Kidney (tissue), 14 donors: ENCODE results near the gene CAMTA1. TPM values are rescaled to one million over a fixed set of nuclear protein-coding genes. Genes with fewer than 3 reads are reported as not detected.

Experiments
- DNase-seq, 5 donors: peaks; one replicate each; pipeline ENCODE4 v3.0.0-alpha.2; 2013 to 2020
- FAIRE-seq: peaks from 2 replicates; lab custom pipeline; 2012; peaks lifted over from hg19 to GRCh38; lab: Jason Lieb, UNC
- H3K27ac ChIP-seq, 2 donors: one replicate each; pipeline ENCODE4 v1.7.0; 2013; ENCODE audit warnings: low read depth in 2 of 2, low read length in 2 of 2, inconsistent platforms in 1 of 2
- H3K27me3 ChIP-seq: one replicate; pipeline ENCODE4 v1.7.1; 2013; ENCODE audit warnings: low read length, inconsistent platforms; ENCODE audit not compliant: control insufficient read depth, insufficient read depth
- H3K36me3 ChIP-seq, 3 donors: one replicate each; pipeline versions ENCODE4 v1.7.0 to v1.7.1; 2013; ENCODE audit warnings: low read length in 3 of 3, control low read depth in 1 of 3, inconsistent platforms in 1 of 3; ENCODE audit not compliant: insufficient read depth in 3 of 3, control insufficient read depth in 2 of 3
- H3K4me1 ChIP-seq, 3 donors: one replicate each; pipeline versions ENCODE4 v1.7.0 to v1.7.1; 2013; ENCODE audit warnings: low read length in 3 of 3, inconsistent platforms in 1 of 3, low read depth in 1 of 3; ENCODE audit not compliant: control insufficient read depth in 2 of 3, insufficient read depth in 2 of 3
- H3K4me3 ChIP-seq, 3 donors: one replicate each; pipeline versions ENCODE4 v1.7.0 to v1.8.1; 2013; ENCODE audit warnings: low read length in 3 of 3, control low read depth in 1 of 3, inconsistent platforms in 1 of 3
- H3K9ac ChIP-seq, 3 donors: one replicate each; pipeline versions ENCODE4 v1.7.0 to v1.7.1; 2013; ENCODE audit warnings: low read length in 3 of 3, control low read depth in 1 of 3, inconsistent platforms in 1 of 3
- H3K9me3 ChIP-seq, 3 donors: one replicate each; pipeline versions ENCODE4 v1.7.0 to v1.7.1; 2013; ENCODE audit warnings: low read length in 3 of 3, control low read depth in 1 of 3, inconsistent platforms in 1 of 3; ENCODE audit not compliant: control insufficient read depth in 2 of 3, insufficient read depth in 1 of 3
- intact Hi-C: fragments of 100-400 bp; cut with DNase I; formaldehyde crosslinking; loops from one replicate; pipeline ENCODE4 v1.11.1; 2022
- polyA plus RNA-seq: library from polyadenylated mRNA; stranded (reverse); fragments of 350-450 nt; fragmentation: Illumina TruSeq; extraction: RNeasy Lipid Tissue Mini Kit (QIAGEN cat#74804); gene quantifications from one replicate; pipeline ENCODE4 v1.2.3, GENCODE V29; 2014; ENCODE audit warnings: low read depth, low replicate concordance; ENCODE audit not compliant: insufficient read depth
- total RNA-seq: library from RNA; stranded (reverse); fragmentation: NEBNext Ultra II Directional; extraction: Animal tissue kit (Norgen Biotek cat#: 25700); gene quantifications from one replicate; pipeline ENCODE4 v1.2.1, GENCODE V29; 2021
- TF ChIP-seq, protein P1 (sequence below): IDR thresholded peaks from 3 replicates; pipeline ENCODE4 v1.5.1; 2012; ENCODE audit warnings: mild to moderate bottlenecking, moderate library complexity, borderline replicate concordance; ENCODE audit not compliant: insufficient read depth; ENCODE audit errors: extremely low read depth
- donor health status: control.
- donor health status: control.
- donor health status: control.
- donor health status: control.
- donor health status: control.
- donor health status: DM: yes; HTN: yes; CAD: no.
- donor health status: Normal renal cell carcinoma (clear cell type).

CAMTA1 gene
- total and polyA plus RNA-seq, 2 donors from 2014 or later, result 79.0 to 170 TPM

DNA sequence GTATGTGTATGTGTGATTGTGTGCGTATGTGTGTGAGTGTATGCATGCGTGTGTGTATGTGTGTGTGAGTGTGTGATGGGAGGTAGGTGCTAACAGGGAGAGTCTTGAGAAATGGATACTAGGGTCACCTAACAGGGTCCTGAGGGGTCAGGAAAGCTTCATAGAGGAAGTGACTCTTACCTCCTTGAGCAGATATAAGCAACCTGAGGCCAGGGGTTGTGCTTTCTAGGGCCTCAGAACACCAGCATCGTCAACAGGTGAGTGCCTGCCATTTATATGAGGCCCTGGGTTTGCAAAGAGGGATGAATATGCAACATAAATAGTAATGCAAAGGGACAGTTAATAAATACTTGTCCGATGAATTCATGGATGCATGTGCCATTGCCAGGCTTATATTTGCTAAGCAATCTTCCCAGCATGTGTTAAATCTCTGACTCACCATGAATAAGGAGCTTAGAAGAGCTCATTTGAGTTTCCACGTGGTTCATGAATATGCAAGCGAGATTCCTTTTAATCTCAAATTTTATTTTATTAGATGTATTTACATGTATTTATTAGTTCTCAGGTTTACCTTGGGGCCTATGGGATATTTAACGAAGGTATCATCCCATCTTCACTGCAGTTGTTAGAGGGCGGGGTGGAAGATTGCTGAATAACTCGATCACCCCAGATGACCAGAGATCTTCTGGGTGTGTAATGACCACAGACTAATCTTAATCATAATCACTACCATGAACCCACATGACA is 438.3 kb downstream of the CAMTA1 start:
- TF ChIP-seq, protein P1, sequence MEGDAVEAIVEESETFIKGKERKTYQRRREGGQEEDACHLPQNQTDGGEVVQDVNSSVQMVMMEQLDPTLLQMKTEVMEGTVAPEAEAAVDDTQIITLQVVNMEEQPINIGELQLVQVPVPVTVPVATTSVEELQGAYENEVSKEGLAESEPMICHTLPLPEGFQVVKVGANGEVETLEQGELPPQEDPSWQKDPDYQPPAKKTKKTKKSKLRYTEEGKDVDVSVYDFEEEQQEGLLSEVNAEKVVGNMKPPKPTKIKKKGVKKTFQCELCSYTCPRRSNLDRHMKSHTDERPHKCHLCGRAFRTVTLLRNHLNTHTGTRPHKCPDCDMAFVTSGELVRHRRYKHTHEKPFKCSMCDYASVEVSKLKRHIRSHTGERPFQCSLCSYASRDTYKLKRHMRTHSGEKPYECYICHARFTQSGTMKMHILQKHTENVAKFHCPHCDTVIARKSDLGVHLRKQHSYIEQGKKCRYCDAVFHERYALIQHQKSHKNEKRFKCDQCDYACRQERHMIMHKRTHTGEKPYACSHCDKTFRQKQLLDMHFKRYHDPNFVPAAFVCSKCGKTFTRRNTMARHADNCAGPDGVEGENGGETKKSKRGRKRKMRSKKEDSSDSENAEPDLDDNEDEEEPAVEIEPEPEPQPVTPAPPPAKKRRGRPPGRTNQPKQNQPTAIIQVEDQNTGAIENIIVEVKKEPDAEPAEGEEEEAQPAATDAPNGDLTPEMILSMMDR, result no peak
- intact Hi-C loops, result no loop called here
- DNase-seq, result no peak
- Histone ChIP-seq H3K9ac (no peak overlapping the region), H3K36me3 (no peaks in the 10 kb centered on the region), H3K4me1 (no peaks in the 10 kb centered on the region), H3K4me3 (no peak overlapping the region), H3K27me3 (no peaks in the 10 kb centered on the region), H3K9me3 (no peaks in the 10 kb centered on the region), H3K27ac (no peak overlapping the region)
- no peak for FAIRE-seq

DNA sequence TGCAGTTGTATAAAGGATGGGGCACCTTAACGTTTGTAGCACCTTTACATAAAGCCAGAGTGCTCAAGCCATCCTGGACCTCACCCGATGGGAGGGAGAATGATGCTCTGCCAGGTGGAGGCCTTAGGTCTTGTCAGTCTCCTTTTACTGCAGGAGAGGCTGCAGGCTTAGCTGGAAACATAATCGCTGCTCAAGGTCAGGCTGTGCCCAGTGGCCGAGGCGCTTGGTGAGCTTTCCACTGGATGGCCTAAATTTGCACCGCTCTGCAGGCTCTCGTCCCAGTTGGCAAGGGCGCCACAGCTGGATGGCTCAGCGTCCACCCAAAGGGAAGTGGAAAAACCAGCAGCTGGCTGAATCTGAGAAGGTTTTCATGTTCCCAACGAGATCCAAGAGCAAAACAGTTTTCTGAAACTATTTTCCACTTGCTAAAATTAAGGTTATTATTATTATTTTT is 438.9 kb downstream of the CAMTA1 start:
- Histone ChIP-seq H3K27ac (no peak overlapping the region), H3K36me3 (no peaks in the 10 kb centered on the region), H3K27me3 (no peaks in the 10 kb centered on the region), H3K9me3 (no peaks in the 10 kb centered on the region), H3K4me1 (no peaks in the 10 kb centered on the region), H3K9ac (no peak overlapping the region), H3K4me3 (no peak overlapping the region)
- intact Hi-C loops, result no loop called here
- peak in 1 of 5 donors; percentile 22 for DNase-seq
- no peak for FAIRE-seq
- TF ChIP-seq, protein P1, result no peak

DNA sequence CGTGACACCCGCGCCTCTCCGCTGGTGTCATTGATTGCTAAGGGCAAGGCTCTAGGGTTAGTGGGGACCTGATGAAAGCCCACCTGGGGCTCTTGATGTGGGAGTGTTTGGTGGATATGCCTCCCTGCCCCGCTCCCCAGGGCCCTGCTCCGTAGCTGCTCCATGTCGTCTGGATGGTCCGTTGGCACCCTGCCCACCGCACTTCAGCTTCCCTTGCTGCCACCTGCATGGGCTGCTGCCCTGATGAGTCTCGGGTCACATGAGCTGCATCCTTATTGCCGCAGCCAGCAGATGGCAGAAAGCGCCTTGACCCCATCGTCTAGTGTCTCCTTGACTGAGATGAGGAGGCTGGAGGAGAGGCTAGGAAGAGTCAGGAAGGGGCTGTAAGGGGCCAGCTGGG is 439.4 kb downstream of the CAMTA1 start:
- no peak overlapping the region for H3K4me3 ChIP-seq
- no peak overlapping the region for H3K27ac ChIP-seq
- no peaks in the 10 kb centered on the region for H3K36me3 ChIP-seq
- no peaks in the 10 kb centered on the region for H3K27me3 ChIP-seq
- no peak for FAIRE-seq
- no peak overlapping the region for H3K9ac ChIP-seq
- TF ChIP-seq, protein P1, result peak; percentile 39
- intact Hi-C loops, result no loop called here
- H3K4me1 ChIP-seq, result no peaks in the 10 kb centered on the region
- no peaks in the 10 kb centered on the region for H3K9me3 ChIP-seq
- DNase-seq, result peak in 2 of 5 donors; percentile 10 to 42
